Right lobe of liver (tissue), 6 donors: Measurements from ENCODE around the gene RACK1. TPM values are rescaled to one million over a fixed set of nuclear protein-coding genes. Genes with fewer than 3 reads are reported as not detected.

Experiments used
- ATAC-seq, 4 donors: fragments of 200-7000 bp; cut with Tn5 transposase; one replicate each; pipeline ENCODE4 v1.9.1; 2020; ENCODE audit warnings: mild to moderate bottlenecking in 4 of 4, moderate library complexity in 4 of 4
- DNase-seq, 3 donors: peaks; one replicate each; pipeline ENCODE4 v3.0.0-alpha.2; 2020
- H3K27ac ChIP-seq, 3 donors: fragments of 200-600 bp; one replicate each; pipeline ENCODE4 v1.8.0; 2022
- H3K27me3 ChIP-seq, 2 donors: fragments of 200-600 bp; one replicate each; pipeline ENCODE4 v1.8.0; 2022
- H3K36me3 ChIP-seq, 4 donors: fragments of 200-600 bp; sonication (generic) in 1 of 4; one replicate each; pipeline versions ENCODE4 v1.5.1 to v1.8.0; 2017 to 2022; ENCODE audit warnings: control low read depth in 1 of 4
- H3K4me1 ChIP-seq, 4 donors: fragments of 200-600 bp; sonication (generic) in 1 of 4; one replicate each; pipeline versions ENCODE4 v1.5.1 to v1.8.0; 2017 to 2022; ENCODE audit warnings: control low read depth in 1 of 4
- H3K4me3 ChIP-seq, 3 donors: fragments of 200-600 bp; one replicate each; pipeline ENCODE4 v1.8.0; 2022
- H3K9me3 ChIP-seq, 4 donors: fragments of 200-600 bp; sonication (generic) in 1 of 4; one replicate each; pipeline versions ENCODE4 v1.5.1 to v1.8.0; 2017 to 2022; ENCODE audit warnings: control low read depth in 1 of 4
- POLR2A ChIP-seq: fragments of 450-650 bp; IDR thresholded peaks from one replicate; pipeline ENCODE4 v1.6.1; 2017; ENCODE audit warnings: antibody characterized with exemption, mild to moderate bottlenecking
- WGBS: methylation state at CpG from one replicate; pipeline ENCODE4 v1.1.6; 2018; ENCODE audit warnings: low coverage, low lambda C conversion rate; ENCODE audit not compliant: insufficient coverage; ENCODE audit errors: missing lambda C conversion rate; 5-methylcytosine and 5-hydroxymethylcytosine counted together
- intact Hi-C, 2 donors: fragments of 100-400 bp; cut with DNase I; formaldehyde crosslinking; loops; one replicate each; pipeline versions ENCODE4 v1.11.2 to v1.14.1; 2022
- total RNA-seq, 6 experiments: library from RNA; depleted of rRNA in 2 of 6; stranded (reverse); fragments of >200 nt in 2 of 6; fragmentation: NEBNext Ultra II Directional in 3 of 6; extraction: Animal tissue kit (Norgen Biotek cat#: 25700) in 3 of 6; gene quantifications; one replicate each; pipeline versions ENCODE4 v1.1.0 to v1.2.4, GENCODE V29; 2016 to 2023
- TF ChIP-seq, protein P1 (sequence below), 4 donors: fragments of 200-600 bp in 3 of 4; fragments of 450-650 bp in 1 of 4; IDR thresholded peaks; one replicate each; pipeline versions ENCODE4 v1.5.1 to v1.8.0; 2016 to 2022; ENCODE audit warnings: antibody characterized with exemption in 4 of 4, mild to moderate bottlenecking in 2 of 4
- donor health status: DM: no; HTN: yes; CAD: no.
- donor health status: DM: no; HTN: no; CAD: no.
- donor health status: DM: no; HTN: no; CAD: no.
- donor health status: DM: no; HTN: yes; CAD: no.
- donor health status: DM: no; HTN: yes; CAD: no.

Gene RACK1
- total RNA-seq, 6 experiments from 2014 or later, result 470 to 1,156 (median 552) TPM

DNA sequence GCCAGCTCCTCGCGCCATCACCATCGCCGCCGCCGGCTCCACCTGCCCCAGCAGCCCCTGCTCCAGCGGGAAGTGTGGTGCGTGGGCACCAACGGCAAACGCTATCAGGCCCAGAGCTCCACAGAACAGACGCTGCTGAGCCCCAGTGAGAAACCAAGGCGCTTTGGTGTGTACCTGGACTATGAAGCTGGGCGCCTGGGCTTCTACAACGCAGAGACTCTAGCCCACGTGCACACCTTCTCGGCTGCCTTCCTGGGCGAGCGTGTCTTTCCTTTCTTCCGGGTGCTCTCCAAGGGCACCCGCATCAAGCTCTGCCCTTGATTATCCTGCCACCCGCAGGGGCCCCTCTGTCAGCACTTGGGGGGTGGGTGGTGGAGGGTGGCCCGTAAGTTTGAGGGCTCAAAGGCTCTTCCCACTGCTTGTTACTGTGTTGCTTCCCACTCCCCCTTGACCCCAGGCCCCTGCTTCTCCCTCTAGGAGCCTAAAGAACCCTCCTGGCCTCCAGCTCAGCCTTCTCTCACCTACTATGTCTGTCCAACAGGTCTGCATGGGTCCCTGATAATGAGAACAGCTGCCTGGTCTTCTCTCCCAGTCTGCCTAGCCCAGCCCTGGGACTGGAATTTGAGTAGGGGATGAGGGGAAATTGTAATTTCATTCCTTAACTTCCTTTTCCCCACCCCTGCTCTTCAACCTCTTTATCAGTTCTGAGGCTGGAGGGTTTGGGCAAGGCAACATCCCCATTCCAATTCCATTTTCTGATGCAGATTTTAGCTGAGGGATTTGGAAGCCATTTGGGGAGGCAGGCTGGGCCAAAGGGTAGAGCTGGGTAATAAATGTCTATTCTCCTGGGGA is 9.0 kb downstream of the RACK1 start:
- H3K9me3 ChIP-seq, result no peaks in the 10 kb centered on the region
- peaks cover 33 to 73% (median 40%) of the 10 kb centered on the region in 4 donors for H3K36me3 ChIP-seq
- ATAC-seq (peak in 2 of 4 donors; percentile 15 to 24), DNase-seq (no peak)
- H3K4me1 ChIP-seq, result no peaks in the 10 kb centered on the region
- 87% methylated on average over 7 of the region's 22 CpGs for WGBS
- intact Hi-C loops, result no loop called here
- no peak overlapping the region for H3K4me3 ChIP-seq
- no peaks in the 10 kb centered on the region for H3K27me3 ChIP-seq
- TF ChIP-seq POLR2A, result no peak
- TF ChIP-seq, protein P1, sequence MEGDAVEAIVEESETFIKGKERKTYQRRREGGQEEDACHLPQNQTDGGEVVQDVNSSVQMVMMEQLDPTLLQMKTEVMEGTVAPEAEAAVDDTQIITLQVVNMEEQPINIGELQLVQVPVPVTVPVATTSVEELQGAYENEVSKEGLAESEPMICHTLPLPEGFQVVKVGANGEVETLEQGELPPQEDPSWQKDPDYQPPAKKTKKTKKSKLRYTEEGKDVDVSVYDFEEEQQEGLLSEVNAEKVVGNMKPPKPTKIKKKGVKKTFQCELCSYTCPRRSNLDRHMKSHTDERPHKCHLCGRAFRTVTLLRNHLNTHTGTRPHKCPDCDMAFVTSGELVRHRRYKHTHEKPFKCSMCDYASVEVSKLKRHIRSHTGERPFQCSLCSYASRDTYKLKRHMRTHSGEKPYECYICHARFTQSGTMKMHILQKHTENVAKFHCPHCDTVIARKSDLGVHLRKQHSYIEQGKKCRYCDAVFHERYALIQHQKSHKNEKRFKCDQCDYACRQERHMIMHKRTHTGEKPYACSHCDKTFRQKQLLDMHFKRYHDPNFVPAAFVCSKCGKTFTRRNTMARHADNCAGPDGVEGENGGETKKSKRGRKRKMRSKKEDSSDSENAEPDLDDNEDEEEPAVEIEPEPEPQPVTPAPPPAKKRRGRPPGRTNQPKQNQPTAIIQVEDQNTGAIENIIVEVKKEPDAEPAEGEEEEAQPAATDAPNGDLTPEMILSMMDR (IDR thresholded peaks at IDR 0.05), result no peak
- no peak overlapping the region for H3K27ac ChIP-seq

- no peak overlapping the region for H3K4me3 ChIP-seq
- no peaks in the 10 kb centered on the region for H3K4me1 ChIP-seq
- H3K36me3 ChIP-seq, result peaks cover 27 to 66% (median 34%) of the 10 kb centered on the region in 4 donors
- ATAC-seq (peak in 2 of 4 donors; percentile 5 to 19), DNase-seq (no peak)
- WGBS, result no CpG with 5 or more reads among the region's 24 CpGs
- H3K9me3 ChIP-seq, result no peaks in the 10 kb centered on the region
- TF ChIP-seq POLR2A, result no peak
- TF ChIP-seq, protein P1 (IDR thresholded peaks at IDR 0.05), result no peak
- intact Hi-C loops, result no loop called here
- H3K27me3 ChIP-seq, result no peaks in the 10 kb centered on the region
- H3K27ac ChIP-seq, result no peak overlapping the region
Measured at GRCh38 chr5:181233801-181234454, 9.8 kb downstream of the RACK1 start.

GRCh38 chr5:181233088-181233800 is 10.5 kb downstream of the RACK1 start:
- H3K27me3 ChIP-seq, result no peaks in the 10 kb centered on the region
- ATAC-seq, result no peak
- H3K4me3 ChIP-seq, result no peak overlapping the region
- H3K27ac ChIP-seq, result no peak overlapping the region
- 70% methylated on average over 16 of the region's 16 CpGs for WGBS
- TF ChIP-seq POLR2A, result no peak
- TF ChIP-seq, protein P1 (IDR thresholded peaks at IDR 0.05), result no peak
- intact Hi-C loops, result no loop called here
- H3K9me3 ChIP-seq, result no peaks in the 10 kb centered on the region
- no peak for DNase-seq
- no peaks in the 10 kb centered on the region for H3K4me1 ChIP-seq
- peaks cover 21 to 59% (median 28%) of the 10 kb centered on the region in 4 donors for H3K36me3 ChIP-seq

- H3K27ac ChIP-seq, result no peak overlapping the region
- ATAC-seq (no peak), DNase-seq (no peak)
- no peak overlapping the region for H3K4me3 ChIP-seq
- intact Hi-C loops, result no loop called here
- H3K36me3 ChIP-seq, result peaks cover 15 to 52% (median 21%) of the 10 kb centered on the region in 4 donors
- WGBS, result 82% methylated on average over 6 of the region's 18 CpGs
- H3K27me3 ChIP-seq, result no peaks in the 10 kb centered on the region
- TF ChIP-seq, protein P1 (IDR thresholded peaks at IDR 0.05), result no peak
- TF ChIP-seq POLR2A, result no peak
- H3K9me3 ChIP-seq, result no peaks in the 10 kb centered on the region
- H3K4me1 ChIP-seq, result no peaks in the 10 kb centered on the region
Measured at GRCh38 chr5:181232593-181232992, 11.1 kb downstream of the RACK1 start.
